Trophoblast cell (in vitro differentiated cells and primary cell): ENCODE data around the gene HOOK1. TPM values are rescaled to one million over a fixed set of nuclear protein-coding genes. Genes with fewer than 3 reads are reported as not detected.

Experiments
- DNase-seq, 2 donors: peaks; one replicate each; pipeline ENCODE4 v3.0.0-alpha.2; 2016
- H2AFZ ChIP-seq: 2 replicates; pipeline ENCODE4 v1.6.1; 2013; ENCODE audit warnings: low read length, moderate library complexity, mild to moderate bottlenecking; ENCODE audit not compliant: insufficient read depth, poor library complexity
- H2AK5ac ChIP-seq: 2 replicates; pipeline ENCODE4 v1.6.1; 2013; ENCODE audit warnings: mild to moderate bottlenecking, low read length
- H2BK120ac ChIP-seq: 2 replicates; pipeline ENCODE4 v1.6.1; 2013; ENCODE audit warnings: low read length, mild to moderate bottlenecking, moderate library complexity; ENCODE audit not compliant: insufficient read depth, poor library complexity
- H2BK12ac ChIP-seq: 2 replicates; pipeline ENCODE4 v1.6.1; 2013; ENCODE audit warnings: mild to moderate bottlenecking, low read length, moderate library complexity
- H2BK5ac ChIP-seq: 2 replicates; pipeline ENCODE4 v1.6.1; 2013; ENCODE audit warnings: low read length, low read depth, moderate library complexity, mild to moderate bottlenecking; ENCODE audit not compliant: poor library complexity
- H3K14ac ChIP-seq: 2 replicates; pipeline ENCODE4 v1.6.1; 2013; ENCODE audit warnings: mild to moderate bottlenecking, low read length
- H3K18ac ChIP-seq: 2 replicates; pipeline ENCODE4 v1.6.1; 2013; ENCODE audit warnings: mild to moderate bottlenecking, low read length
- H3K23ac ChIP-seq: 2 replicates; pipeline ENCODE4 v1.6.1; 2013; ENCODE audit warnings: low read length
- H3K27ac ChIP-seq: 2 replicates; pipeline ENCODE4 v1.5.1; 2013; ENCODE audit warnings: low read depth, mild to moderate bottlenecking, inconsistent platforms, low read length, moderate library complexity
- H3K27me3 ChIP-seq: 2 replicates; pipeline ENCODE4 v1.6.1; 2013; ENCODE audit warnings: inconsistent platforms, mild to moderate bottlenecking, low read length, moderate library complexity; ENCODE audit not compliant: insufficient read depth
- H3K36me3 ChIP-seq, 2 experiments: 1 replicate in 1 of 2; 2 replicates in 1 of 2; pipeline ENCODE4 v1.6.1; 2013; ENCODE audit warnings: low read length in 2 of 2, mild to moderate bottlenecking in 2 of 2, moderate library complexity in 1 of 2; ENCODE audit not compliant: insufficient read depth in 2 of 2, control insufficient read depth in 1 of 2
- H3K4ac ChIP-seq: 2 replicates; pipeline ENCODE4 v1.6.1; 2013; ENCODE audit warnings: low read depth, mild to moderate bottlenecking, low read length, moderate library complexity
- H3K4me1 ChIP-seq, 2 experiments: 1 replicate in 1 of 2; 2 replicates in 1 of 2; pipeline ENCODE4 v1.6.1; 2013; ENCODE audit warnings: low read length in 2 of 2, mild to moderate bottlenecking in 2 of 2, moderate library complexity in 1 of 2; ENCODE audit not compliant: insufficient read depth in 2 of 2, control insufficient read depth in 1 of 2
- H3K4me2 ChIP-seq: 2 replicates; pipeline ENCODE4 v1.6.1; 2013; ENCODE audit warnings: inconsistent platforms, mild to moderate bottlenecking, low read length, moderate library complexity
- H3K4me3 ChIP-seq: 2 replicates; pipeline ENCODE4 v1.5.1; 2013; ENCODE audit warnings: mild to moderate bottlenecking, low read depth, low read length, inconsistent platforms
- H3K79me1 ChIP-seq: one replicate; pipeline ENCODE4 v1.6.1; 2013; ENCODE audit warnings: low read length
- H3K79me2 ChIP-seq: 2 replicates; pipeline ENCODE4 v1.6.1; 2013; ENCODE audit warnings: low read length, mild to moderate bottlenecking; ENCODE audit not compliant: control insufficient read depth, insufficient read depth, poor library complexity
- H3K9ac ChIP-seq: 2 replicates; pipeline ENCODE4 v1.6.1; 2013; ENCODE audit warnings: mild to moderate bottlenecking, low read length
- H3K9me3 ChIP-seq: 2 replicates; pipeline ENCODE4 v1.6.1; 2013; ENCODE audit warnings: low read depth, mild to moderate bottlenecking, control low read depth, inconsistent platforms, low read length; ENCODE audit not compliant: insufficient read depth
- H4K12ac ChIP-seq: 2 replicates; pipeline ENCODE4 v1.6.1; 2013; ENCODE audit warnings: low read depth, mild to moderate bottlenecking, low read length, moderate library complexity
- H4K8ac ChIP-seq: 2 replicates; pipeline ENCODE4 v1.6.1; 2013; ENCODE audit warnings: low read depth, mild to moderate bottlenecking, low read length, moderate library complexity
- H4K91ac ChIP-seq: one replicate; pipeline ENCODE4 v1.6.1; 2013; ENCODE audit warnings: low read depth, mild to moderate bottlenecking, low read length, moderate library complexity
- WGBS: extraction: QIAGEN DNeasy Blood & Tissue Kit; methylation state at CpG from one replicate; pipeline ENCODE4 v1.1.7; 2013; ENCODE audit warnings: missing lambda C conversion rate; ENCODE audit not compliant: insufficient read length, insufficient coverage; ENCODE audit errors: extremely low coverage; 5-methylcytosine and 5-hydroxymethylcytosine counted together
- polyA plus RNA-seq: library from polyadenylated mRNA; stranded (reverse); fragments of 200-250 nt; gene quantifications from 2 replicates; pipeline ENCODE4 v1.2.3, GENCODE V29; 2013

HOOK1 gene
- 4.5 and 4.7 TPM in 2 replicates for polyA plus RNA-seq

GRCh38 chr1:59814901-59815825 lies at the start of gene HOOK1:
Gene HOOK1 (plus strand): TSS chr1:59814949. CDS start chr1:59815118, 169 bp downstream.
- peak within 1 kb of the TSS; percentile 78 for H3K18ac ChIP-seq
- H3K4me2 ChIP-seq: peak within 1 kb of the TSS; percentile 81
- H3K9ac ChIP-seq: peak within 1 kb of the TSS; percentile 15
- H3K4ac ChIP-seq: peak within 1 kb of the TSS; percentile 1
- peaks cover 3% of the 10 kb centered on the region for H3K79me1 ChIP-seq
- H2BK120ac ChIP-seq: no peak within 1 kb of the TSS
- H3K79me2 ChIP-seq: peaks cover 3% of the 10 kb centered on the region
- peak within 1 kb of the TSS; percentile 6 for H2BK12ac ChIP-seq
- no peak within 1 kb of the TSS for H3K27ac ChIP-seq
- no peaks in the 10 kb centered on the region for H3K27me3 ChIP-seq
- WGBS: no CpG with 5 or more reads among the region's 71 CpGs
- peak in 1 of 2 donors; percentile 36 for DNase-seq
- peaks cover 4 to 5% of the 10 kb centered on the region in 2 experiments for H3K4me1 ChIP-seq
- no peaks in the 10 kb centered on the region for H3K9me3 ChIP-seq
- no peak within 1 kb of the TSS for H2AK5ac ChIP-seq
- peak within 1 kb of the TSS; percentile 39 for H4K12ac ChIP-seq
- H2AFZ ChIP-seq: peak within 1 kb of the TSS; percentile 85
- H3K36me3 ChIP-seq: no peaks in the 10 kb centered on the region
- peak within 1 kb of the TSS; percentile 79 for H4K91ac ChIP-seq
- peak within 1 kb of the TSS; percentile 72 for H4K8ac ChIP-seq
- H3K23ac ChIP-seq: no peak within 1 kb of the TSS
- H3K14ac ChIP-seq: peak within 1 kb of the TSS; percentile 10
- H2BK5ac ChIP-seq: no peak within 1 kb of the TSS
- H3K4me3 ChIP-seq: peak within 1 kb of the TSS; percentile 83

GRCh38 chr1:59765011-59765730 lies 49.6 kb upstream of the HOOK1 start:
- H3K4me1 ChIP-seq: peaks cover 6 to 8% of the 10 kb centered on the region in 2 experiments
- no peak overlapping the region for H3K27ac ChIP-seq
- H3K9ac ChIP-seq: no peak overlapping the region
- H3K4me3 ChIP-seq: no peak overlapping the region
- H4K8ac ChIP-seq: no peak overlapping the region
- H3K9me3 ChIP-seq: no peaks in the 10 kb centered on the region
- no peak overlapping the region for H4K12ac ChIP-seq
- H2BK12ac ChIP-seq: no peak overlapping the region
- no peaks in the 10 kb centered on the region for H3K27me3 ChIP-seq
- no peak overlapping the region for H2AK5ac ChIP-seq
- no peak overlapping the region for H3K23ac ChIP-seq
- H3K18ac ChIP-seq: no peak overlapping the region
- H3K79me1 ChIP-seq: no peaks in the 10 kb centered on the region
- H2BK5ac ChIP-seq: no peak overlapping the region
- H3K36me3 ChIP-seq: no peaks in the 10 kb centered on the region
- WGBS: no CpG with 5 or more reads among the region's 5 CpGs
- H4K91ac ChIP-seq: no peak overlapping the region
- no peak overlapping the region for H3K4ac ChIP-seq
- H2AFZ ChIP-seq: no peak overlapping the region
- H3K14ac ChIP-seq: no peak overlapping the region
- DNase-seq: no peak
- H2BK120ac ChIP-seq: no peak overlapping the region
- no peak overlapping the region for H3K4me2 ChIP-seq
- no peaks in the 10 kb centered on the region for H3K79me2 ChIP-seq

- Histone ChIP-seq H3K79me2 (no peaks in the 10 kb centered on the region), H2BK120ac (no peak overlapping the region), H4K8ac (no peak overlapping the region), H3K36me3 (no peaks in the 10 kb centered on the region), H4K12ac (no peak overlapping the region), H3K27ac (no peak overlapping the region), H3K14ac (no peak overlapping the region), H3K9ac (no peak overlapping the region), H4K91ac (no peak overlapping the region), H3K9me3 (no peaks in the 10 kb centered on the region), H3K4me2 (no peak overlapping the region), H2BK5ac (no peak overlapping the region), H3K4me3 (no peak overlapping the region), H3K23ac (no peak overlapping the region), H3K18ac (no peak overlapping the region), H3K4ac (no peak overlapping the region), H3K4me1 (peaks cover 6 to 8% of the 10 kb centered on the region in 2 experiments), H2BK12ac (peak overlapping the region; percentile 66), H3K79me1 (no peaks in the 10 kb centered on the region), H2AK5ac (no peak overlapping the region), H2AFZ (no peak overlapping the region), H3K27me3 (no peaks in the 10 kb centered on the region)
- no peak for DNase-seq
- no CpG with 5 or more reads among the region's 9 CpGs for WGBS
These were observed 48.4 kb upstream of the HOOK1 start for GRCh38 chr1:59766227-59766855.

- DNase-seq: no peak
- no peak overlapping the region for H3K14ac ChIP-seq
- H3K4me2 ChIP-seq: no peak overlapping the region
- H3K4me1 ChIP-seq: peaks cover 6 to 8% of the 10 kb centered on the region in 2 experiments
- H2BK5ac ChIP-seq: no peak overlapping the region
- H3K27me3 ChIP-seq: no peaks in the 10 kb centered on the region
- no peak overlapping the region for H3K9ac ChIP-seq
- no CpG with 5 or more reads among the region's 2 CpGs for WGBS
- H3K36me3 ChIP-seq: no peaks in the 10 kb centered on the region
- no peak overlapping the region for H3K4ac ChIP-seq
- no peaks in the 10 kb centered on the region for H3K79me2 ChIP-seq
- no peak overlapping the region for H3K18ac ChIP-seq
- H3K9me3 ChIP-seq: no peaks in the 10 kb centered on the region
- no peak overlapping the region for H4K91ac ChIP-seq
- no peak overlapping the region for H4K12ac ChIP-seq
- no peak overlapping the region for H2BK12ac ChIP-seq
- no peak overlapping the region for H3K4me3 ChIP-seq
- no peak overlapping the region for H2AFZ ChIP-seq
- no peak overlapping the region for H3K23ac ChIP-seq
- no peak overlapping the region for H4K8ac ChIP-seq
- no peak overlapping the region for H2AK5ac ChIP-seq
- H2BK120ac ChIP-seq: no peak overlapping the region
- no peaks in the 10 kb centered on the region for H3K79me1 ChIP-seq
- no peak overlapping the region for H3K27ac ChIP-seq
These were observed 47.6 kb upstream of the HOOK1 start for GRCh38 chr1:59767119-59767518.
